ENCODE measurements around the gene FGG. TPM values are rescaled to one million over a fixed set of nuclear protein-coding genes. Genes with fewer than 3 reads are reported as not detected.
A peak's percentile ranks its signal among the peaks of the same experiment; 100 is the strongest.

FGG gene
- total and polyA plus RNA-seq, 2 of the 13 experiments (the other 11 are each of a cell fraction or from before 2014, with no cell fraction given), result 1,037 to 2,423 TPM

DNA sequence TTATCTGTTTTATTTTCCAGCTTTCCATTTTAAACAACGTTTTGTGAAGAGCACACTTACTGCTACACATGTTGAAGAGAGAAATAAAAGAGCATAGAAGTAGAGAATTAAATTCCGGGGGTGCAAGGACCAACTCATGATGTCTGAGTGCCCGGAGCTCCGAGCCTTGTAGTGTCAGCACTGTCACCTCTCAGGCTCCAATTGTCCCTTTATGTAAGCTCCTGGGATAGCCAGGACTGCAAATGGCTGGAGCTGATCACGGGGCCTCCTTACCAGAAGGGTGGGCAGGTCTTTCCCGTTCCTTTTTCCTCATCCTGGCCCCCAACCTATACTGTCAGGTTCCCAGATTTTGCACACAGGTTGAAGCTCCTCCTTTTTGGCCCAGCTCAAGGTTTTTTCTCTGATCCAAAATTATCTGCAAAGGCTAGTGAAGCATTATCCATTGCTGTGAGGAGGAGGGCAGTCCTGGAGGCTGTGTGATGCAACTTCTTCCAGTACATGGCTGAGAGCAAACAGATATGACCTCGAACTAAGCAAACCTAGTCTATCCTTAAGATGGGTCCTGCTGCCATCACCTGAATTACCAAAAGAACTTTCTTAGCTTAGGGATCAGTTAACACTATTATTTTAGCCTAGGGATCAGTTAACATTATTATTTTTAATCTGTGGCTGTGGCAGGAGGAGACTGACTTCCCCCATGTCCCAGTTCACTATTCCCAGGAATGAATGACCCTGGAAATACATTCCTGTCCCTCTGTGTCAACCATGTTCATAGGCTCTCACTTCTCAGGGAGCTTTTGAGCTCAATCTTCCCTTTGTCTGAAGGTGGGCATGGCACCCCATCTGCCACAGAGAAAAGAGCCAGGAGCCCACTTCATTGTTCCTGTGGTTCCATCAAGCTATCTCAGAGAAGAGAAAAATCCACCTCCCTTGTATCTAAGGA, at the start of gene FGG (continued):
- TF ChIP-seq TEAD2 (CRISPR knock-in tag; IDR thresholded peaks at IDR 0.05), result no peak
- TF ChIP-seq ZNF562 (CRISPR knock-in tag; IDR thresholded peaks at IDR 0.05; ENCODE audit: borderline replicate concordance), result no peak
- no peak for TF ChIP-seq ZNF850 (CRISPR knock-in tag; conservative IDR thresholded peaks at IDR 0.05)
- no peak for TF ChIP-seq NR1H2 (CRISPR knock-in tag; IDR thresholded peaks at IDR 0.05; ENCODE audit: borderline replicate concordance, low read depth)
- no peak for TF ChIP-seq TAF15 (IDR thresholded peaks at IDR 0.05; ENCODE audit: low read depth, low read length, poor library complexity, severe bottlenecking)
- TF ChIP-seq, protein P1, sequence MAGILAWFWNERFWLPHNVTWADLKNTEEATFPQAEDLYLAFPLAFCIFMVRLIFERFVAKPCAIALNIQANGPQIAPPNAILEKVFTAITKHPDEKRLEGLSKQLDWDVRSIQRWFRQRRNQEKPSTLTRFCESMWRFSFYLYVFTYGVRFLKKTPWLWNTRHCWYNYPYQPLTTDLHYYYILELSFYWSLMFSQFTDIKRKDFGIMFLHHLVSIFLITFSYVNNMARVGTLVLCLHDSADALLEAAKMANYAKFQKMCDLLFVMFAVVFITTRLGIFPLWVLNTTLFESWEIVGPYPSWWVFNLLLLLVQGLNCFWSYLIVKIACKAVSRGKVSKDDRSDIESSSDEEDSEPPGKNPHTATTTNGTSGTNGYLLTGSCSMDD (CRISPR knock-in tag; IDR thresholded peaks at IDR 0.05), result no peak
- TF ChIP-seq, protein P2, sequence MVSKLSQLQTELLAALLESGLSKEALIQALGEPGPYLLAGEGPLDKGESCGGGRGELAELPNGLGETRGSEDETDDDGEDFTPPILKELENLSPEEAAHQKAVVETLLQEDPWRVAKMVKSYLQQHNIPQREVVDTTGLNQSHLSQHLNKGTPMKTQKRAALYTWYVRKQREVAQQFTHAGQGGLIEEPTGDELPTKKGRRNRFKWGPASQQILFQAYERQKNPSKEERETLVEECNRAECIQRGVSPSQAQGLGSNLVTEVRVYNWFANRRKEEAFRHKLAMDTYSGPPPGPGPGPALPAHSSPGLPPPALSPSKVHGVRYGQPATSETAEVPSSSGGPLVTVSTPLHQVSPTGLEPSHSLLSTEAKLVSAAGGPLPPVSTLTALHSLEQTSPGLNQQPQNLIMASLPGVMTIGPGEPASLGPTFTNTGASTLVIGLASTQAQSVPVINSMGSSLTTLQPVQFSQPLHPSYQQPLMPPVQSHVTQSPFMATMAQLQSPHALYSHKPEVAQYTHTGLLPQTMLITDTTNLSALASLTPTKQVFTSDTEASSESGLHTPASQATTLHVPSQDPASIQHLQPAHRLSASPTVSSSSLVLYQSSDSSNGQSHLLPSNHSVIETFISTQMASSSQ (IDR thresholded peaks at IDR 0.05; ENCODE audit: low read depth), result peak; percentile 37; the same call in 1 of the 2 replicates
- TF ChIP-seq, protein P2 (CRISPR knock-in tag; IDR thresholded peaks at IDR 0.05; ENCODE audit: borderline replicate concordance), result peak; percentile 95
- no peak for TF ChIP-seq JDP2 (CRISPR knock-in tag; IDR thresholded peaks at IDR 0.05; ENCODE audit: borderline replicate concordance)
- TF ChIP-seq, protein P3, sequence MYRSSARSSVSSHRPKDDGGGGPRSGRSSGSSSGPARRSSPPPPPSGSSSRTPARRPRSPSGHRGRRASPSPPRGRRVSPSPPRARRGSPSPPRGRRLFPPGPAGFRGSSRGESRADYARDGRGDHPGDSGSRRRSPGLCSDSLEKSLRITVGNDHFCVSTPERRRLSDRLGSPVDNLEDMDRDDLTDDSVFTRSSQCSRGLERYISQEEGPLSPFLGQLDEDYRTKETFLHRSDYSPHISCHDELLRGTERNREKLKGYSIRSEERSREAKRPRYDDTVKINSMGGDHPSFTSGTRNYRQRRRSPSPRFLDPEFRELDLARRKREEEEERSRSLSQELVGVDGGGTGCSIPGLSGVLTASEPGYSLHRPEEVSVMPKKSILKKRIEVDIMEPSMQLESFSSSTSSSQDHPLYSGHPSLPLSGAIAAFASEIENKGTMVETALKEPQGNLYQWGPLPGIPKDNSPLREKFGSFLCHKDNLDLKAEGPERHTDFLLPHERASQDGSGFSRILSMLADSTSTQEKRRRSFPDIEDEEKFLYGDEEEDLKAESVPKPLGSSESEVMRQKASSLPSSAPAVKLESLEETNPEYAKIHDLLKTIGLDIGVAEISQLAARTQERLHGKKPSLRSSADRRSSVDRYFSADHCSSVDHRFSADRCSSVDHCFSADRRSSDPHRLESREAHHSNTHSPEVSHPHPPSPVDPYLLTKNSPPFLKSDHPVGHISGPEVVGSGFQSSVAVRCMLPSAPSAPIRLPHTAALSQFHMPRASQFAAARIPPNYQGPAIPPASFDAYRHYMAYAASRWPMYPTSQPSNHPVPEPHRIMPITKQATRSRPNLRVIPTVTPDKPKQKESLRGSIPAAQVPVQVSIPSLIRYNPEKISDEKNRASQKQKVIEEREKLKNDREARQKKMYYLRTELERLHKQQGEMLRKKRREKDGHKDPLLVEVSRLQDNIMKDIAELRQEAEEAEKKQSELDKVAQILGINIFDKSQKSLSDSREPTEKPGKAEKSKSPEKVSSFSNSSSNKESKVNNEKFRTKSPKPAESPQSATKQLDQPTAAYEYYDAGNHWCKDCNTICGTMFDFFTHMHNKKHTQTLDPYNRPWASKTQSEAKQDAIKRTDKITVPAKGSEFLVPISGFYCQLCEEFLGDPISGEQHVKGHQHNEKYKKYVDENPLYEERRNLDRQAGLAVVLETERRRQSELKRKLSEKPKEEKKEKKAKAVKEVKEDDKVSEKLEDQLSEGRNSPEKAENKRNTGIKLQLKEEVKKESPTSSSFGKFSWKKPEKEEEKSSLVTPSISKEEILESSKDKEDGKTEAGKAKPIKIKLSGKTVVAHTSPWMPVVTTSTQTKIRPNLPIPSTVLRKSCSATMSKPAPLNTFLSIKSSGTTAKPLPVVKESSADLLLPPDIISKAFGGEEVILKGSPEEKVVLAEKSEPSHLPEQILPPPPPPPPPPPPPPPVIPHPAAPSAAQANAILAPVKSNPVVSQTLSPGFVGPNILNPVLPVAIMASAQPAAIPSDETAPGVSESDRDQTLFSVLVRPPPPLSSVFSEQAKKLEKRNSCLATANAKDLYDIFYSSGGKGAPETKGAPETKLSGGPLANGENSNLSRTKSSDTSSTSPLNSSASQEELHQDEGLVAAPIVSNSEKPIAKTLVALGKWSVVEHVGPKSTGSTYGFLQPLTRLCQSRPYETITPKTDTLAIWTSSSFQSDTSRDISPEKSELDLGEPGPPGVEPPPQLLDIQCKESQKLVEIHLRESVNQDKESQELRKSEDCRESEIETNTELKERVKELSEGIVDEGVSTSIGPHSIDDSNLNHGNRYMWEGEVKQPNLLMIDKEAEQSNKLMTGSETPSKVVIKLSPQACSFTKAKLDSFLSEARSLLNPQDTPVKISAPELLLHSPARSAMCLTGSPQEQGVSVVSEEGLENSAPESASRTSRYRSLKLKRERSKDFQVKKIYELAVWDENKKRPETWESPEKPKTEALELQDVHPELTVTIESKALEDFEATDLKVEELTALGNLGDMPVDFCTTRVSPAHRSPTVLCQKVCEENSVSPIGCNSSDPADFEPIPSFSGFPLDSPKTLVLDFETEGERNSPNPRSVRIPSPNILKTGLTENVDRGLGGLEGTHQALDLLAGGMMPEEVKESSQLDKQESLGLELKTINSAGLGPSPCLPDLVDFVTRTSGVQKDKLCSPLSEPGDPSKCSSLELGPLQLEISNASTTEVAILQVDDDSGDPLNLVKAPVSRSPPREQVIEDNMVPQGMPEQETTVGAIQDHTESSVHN (CRISPR knock-in tag; IDR thresholded peaks at IDR 0.05), result peak; percentile 20; the same call in 1 of the 2 replicates
- TF ChIP-seq TMF1 (CRISPR knock-in tag; IDR thresholded peaks at IDR 0.05; ENCODE audit: low read depth), result no peak
- TF ChIP-seq ZNF530 (CRISPR knock-in tag; IDR thresholded peaks at IDR 0.05; ENCODE audit: low read depth), result no peak

Data from HepG2 (cell line).